Dedifferentiated amniotic fluid mesenchymal stem cell (primary cell): ENCODE measurements around the gene ST8SIA1.

Experiments used
- DNase-seq: peaks from one replicate; pipeline ENCODE4 v3.0.0-alpha.2; 2016; ENCODE audit errors: extremely low spot score

The ST8SIA1 gene

DNA sequence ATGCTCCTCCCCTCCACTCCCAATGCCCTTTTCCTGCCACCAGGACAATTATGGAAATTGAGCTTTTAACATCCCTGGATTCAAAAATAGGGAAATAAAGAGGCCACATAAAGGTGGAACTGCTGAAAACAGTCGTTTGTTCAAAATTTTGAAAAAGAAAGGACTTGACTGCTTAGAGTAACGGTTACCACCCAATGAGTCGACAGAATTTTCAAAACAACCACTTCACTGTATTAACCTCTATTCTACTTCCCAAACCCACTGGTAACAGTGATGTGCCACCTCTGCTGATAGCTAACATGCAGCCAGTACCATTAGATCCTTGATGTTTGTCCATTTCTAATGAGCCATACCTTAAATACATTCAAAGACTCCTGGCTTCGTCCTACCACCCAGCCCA is 4.9 kb downstream of the ST8SIA1 start:
- no peak for DNase-seq

DNA sequence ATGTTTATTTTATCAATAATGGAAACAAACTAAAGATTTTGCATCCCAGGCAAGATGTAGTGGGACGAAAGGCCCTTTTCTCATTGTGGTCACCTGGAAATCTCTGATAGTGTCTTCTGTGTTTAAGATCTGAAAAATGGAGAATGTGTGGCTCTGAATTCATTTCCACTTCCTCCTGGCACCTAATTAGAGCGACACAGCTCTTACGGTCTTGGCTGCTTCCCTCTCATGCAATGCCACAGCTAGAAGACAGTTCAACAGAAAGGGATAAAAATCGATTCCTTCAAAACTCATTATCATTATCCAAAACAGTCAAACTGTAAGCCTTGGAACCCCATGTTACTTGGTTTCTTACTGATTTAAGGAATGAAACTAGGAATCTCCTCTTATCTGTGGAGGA is 9.3 kb downstream of the ST8SIA1 start:
- no peak for DNase-seq

DNA sequence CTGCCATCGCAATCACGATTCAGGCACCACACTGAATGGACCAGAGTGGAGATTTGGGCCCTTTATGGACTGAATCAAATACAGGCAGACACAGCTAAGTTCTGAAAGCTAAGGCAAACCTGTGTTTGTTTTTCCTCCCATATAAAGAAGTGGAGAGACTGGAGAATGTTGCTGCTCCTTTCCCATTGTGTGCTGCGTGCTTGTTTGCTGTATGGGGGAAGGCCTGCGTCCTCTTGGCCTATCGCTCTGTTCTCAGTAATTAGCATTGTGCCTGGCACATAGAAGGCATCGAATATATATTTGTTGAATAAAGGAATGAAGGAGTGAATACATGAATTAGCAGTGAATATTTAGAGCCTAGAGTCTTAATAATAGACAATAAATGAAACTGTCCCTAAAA is 12.4 kb downstream of the ST8SIA1 start:
- DNase-seq, result no peak

DNA sequence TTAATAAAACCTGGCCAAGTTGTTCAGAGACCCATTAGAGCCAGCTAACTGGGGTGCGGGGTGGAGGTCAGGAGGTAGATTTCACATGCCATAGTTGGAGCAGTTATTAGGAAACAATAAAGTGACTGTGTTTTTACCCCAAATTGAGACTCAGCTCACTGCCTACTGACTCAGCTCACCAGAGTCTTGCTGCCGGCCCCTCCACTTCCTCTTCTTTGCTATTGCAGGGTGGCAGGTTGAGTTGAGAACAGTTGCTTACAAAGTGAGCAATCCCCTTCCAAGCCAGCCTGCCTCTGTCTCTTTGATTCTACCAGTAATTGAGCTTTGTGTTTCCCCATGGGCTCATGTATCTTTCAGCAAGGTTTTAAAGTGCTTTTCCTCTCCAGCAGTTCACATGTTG is 12.9 kb downstream of the ST8SIA1 start:
- no peak for DNase-seq

DNA sequence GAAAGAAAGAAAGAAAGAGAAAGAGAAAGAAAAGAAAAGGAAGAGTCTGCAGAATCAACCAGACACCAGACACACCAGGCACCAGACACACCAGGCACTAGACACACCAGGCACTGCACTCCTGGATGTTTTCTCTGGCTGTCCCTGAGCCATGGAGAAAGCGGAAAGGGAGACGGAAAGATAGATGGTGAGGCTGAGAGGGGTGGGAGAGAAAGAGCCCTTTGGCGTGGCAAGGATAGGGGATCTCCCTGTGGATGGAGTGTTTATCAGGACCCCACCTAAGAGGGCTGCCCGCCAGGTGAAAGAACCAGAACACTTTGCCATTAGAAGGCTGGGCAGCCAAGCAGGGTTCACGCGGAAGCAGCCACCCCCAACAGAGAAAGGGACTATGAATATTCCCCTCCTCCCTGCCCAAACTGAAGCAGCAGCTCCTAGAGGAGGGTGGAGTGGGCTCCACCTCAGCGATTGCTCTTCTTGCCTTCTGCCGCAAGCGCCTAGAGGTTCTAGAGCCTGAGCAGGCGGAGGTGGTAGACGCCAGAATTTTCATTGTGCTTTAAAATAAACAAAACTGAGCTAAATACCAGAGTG is 13.4 kb downstream of the ST8SIA1 start:
- DNase-seq, result no peak

DNA sequence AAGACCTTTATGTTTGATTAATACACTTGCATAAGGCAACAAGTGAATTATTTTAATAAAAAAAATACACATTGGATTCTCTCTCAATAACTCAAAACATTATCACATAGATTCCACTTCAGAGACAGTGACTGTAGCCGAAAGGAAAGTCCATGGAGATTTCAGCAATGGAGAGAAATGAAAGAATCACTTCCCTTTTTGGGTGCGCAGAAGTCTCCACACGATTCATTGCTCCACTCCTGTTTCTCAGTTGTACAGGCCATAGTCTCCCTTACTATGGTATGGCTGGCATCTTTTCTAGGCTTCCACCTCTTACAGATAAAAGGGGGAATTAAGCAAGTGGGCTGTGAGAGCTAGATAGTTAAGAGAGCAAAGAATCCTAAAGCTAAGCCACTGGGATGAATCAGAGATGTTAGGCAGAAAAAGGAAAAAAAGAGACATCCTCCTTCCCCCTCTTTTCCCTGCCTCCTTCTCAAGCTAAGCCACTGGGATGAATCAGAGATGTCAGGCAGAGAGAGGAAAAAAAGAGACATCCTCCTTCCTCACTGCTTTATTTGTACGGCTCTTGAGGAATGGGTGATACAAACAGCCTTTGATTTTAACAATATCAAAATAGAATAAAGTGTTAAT is 16.3 kb downstream of the ST8SIA1 start:
- DNase-seq, result no peak

DNA sequence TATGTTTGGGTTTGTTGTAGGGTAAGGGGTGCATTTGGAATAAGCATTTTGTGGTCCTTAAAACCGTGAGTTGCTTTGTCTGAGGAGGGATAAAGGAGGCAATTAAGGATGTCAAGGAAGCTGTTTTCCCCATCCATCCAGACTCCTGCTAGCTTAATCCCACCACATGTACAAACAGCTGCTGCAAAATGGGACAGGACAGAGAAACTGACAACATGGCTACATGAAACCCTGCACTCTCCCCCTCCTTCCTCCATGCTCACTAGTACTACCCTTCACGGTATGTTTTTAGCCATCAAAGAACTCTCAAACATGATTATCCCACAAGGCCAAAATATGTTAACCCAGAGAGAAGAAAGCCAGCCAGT is 20.6 kb downstream of the ST8SIA1 start:
- no peak for DNase-seq

DNA sequence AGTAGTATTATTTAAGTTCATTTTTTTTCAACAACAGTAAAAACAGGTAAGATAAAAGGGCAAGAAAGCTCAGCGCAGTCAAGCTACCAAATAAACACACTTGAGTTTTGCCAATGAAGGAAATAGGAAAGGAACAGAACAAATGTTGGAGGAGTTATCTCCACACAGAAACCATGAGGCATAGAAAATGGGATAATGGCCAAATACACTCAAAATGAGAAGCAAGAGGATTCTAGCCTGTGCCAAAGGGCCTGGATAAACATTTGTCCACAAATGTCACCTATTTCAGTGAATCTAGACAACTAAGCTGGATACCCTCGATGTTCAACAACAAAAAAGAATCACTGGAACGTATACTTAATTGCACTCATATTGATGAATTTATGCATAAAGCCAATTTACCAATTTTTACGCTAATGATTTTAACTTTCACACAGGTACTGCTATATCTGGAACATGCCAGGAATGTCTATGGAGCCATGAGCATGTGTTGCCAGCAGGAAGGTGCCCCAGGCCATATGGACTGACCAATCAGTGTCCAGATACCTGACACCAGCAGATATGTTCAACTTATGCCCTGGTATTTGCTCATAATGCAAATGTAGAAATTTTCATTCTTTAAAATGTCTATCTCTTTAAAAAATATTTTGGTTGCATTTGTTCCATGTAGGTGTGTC is 21.1 kb downstream of the ST8SIA1 start:
- no peak for DNase-seq

DNA sequence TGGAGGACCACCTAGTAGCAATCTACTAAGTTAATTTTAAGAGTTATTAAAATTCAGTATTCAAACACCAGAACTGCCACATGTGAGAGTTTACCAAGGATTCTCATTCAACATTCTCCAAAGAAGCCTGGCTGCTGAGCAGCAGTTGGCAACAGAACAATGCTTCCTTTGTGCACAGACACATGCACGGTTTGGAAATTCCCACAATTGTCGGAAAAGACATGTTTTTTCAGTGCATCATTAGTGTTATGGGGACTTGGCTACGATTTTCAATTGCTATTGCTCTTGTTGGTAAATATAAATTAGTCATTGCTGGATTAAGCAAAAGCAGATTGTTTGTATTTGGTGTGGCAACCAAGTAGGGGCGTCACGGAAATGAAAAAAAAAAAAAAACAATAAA is 22.2 kb downstream of the ST8SIA1 start:
- DNase-seq, result no peak

DNA sequence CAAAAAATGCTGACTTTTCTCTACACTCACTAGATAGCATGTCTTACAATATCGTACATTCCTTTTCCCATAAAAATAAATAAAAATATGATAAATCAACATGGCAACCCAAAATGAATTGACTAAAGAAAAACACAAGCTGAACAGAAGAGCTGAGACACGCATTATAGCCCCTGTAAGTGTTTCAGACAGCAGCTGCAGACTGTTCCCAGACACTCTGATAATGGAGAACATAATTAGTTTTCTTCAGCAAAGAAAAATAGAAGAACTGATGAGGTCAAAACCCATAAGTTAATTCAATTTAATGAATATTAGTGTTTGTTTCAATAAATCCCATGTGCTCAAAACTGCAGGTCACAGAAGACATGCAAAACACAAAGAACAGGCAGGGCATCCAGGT is 23.8 kb downstream of the ST8SIA1 start:
- DNase-seq, result no peak

DNA sequence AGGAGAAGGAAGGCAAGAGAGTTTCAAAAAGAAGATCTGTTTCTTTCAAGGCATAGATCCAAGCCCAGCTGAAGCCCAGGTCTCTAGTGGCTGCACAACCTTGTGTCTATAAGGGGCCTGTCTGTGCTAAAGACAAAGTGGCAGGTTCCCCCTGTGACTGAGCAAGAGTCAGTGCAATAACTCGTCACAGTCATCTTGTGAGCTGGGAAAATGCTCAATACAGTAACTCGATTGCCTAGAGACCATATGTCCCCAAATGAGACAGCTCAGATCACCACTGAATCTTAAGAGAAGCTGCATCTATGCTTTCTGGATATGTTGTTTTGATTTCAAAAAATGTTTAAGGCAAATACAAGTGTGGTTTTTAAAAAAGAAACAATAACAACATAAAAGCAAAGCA is 24.2 kb downstream of the ST8SIA1 start:
- DNase-seq, result no peak

DNA sequence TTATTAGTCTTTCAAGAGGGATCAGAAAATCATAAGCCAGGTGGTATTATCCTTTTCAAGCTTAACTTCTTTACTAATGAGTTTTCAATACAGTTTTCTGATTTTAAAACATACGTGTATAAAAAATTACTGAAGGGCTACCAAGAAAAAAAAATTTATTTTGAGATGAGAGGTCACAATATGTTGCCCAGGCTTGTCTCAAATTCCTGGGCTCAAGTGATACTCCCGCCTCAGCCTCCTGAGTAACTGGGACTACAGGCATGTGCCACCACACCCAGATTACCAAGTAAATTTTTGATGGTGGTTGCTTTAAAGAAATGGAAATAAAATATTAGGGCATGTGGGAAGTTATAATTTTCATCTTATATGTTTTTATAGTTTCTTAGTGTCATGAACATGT is 26.7 kb downstream of the ST8SIA1 start:
- no peak for DNase-seq

DNA sequence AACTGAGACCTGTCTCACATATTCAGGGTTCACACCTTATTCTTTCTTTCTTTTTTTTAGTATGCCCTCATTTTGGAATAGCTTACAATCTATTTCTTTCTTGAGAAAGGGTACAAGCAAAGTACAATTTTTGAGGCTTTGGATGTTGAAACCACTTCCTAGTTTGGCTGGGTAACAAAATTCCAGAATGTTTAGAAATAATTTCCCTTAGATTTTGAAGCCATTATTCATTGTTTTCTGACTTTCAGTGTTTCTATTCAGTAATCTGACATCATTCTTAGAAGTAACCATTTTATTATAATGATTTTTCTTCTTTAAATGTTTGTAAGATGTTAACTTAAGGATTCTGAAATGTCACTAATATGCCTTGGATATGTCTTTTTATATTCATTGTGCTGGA is 28.2 kb downstream of the ST8SIA1 start:
- DNase-seq, result no peak

DNA sequence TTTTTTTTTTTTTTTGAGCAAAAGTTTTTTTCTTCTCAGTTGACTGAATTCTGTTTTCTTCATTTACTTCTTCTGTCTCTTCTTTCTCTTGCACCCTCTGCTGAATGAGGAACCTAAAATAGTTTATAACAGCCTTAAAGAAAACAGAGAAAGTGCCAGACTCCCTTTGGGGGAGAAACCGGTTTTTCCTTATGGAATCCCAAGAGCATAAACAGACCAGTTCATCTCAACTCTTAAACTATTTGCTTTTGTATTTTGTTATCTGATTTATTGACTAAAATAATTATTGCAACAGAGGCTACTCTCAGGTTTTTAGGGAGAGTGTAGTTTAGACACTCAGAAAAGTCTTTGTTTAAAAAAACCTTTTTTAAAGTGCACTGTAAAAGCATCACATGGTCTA is 30.2 kb downstream of the ST8SIA1 start:
- DNase-seq, result no peak

DNA sequence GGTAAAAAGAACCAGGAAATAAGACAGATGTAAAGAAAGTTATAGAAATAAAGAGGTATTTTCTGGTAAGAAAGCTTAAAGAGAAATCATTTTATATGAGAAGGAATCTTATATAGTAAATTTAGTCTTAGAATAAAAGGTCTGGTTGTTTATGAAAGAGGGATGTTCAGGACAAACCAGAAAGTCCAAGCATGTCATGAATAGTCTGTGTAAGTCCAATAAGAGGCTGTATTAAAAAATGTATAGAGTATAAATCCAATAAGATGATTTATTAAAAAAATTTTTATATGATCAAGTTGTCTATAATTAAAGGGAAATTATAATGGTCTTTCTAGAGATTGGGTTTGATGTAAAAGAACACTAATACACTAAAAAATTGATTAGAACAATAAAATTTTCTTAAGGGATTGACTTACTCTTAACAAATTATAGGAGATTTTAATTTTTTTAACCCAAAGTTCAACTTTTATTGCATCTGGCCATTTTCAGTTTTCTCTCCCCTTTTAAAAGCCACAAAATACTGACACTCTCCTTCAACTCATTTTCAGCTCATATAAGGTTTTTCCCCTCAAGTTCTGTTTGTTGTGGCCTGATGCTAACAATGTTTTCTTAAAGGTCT is 35.1 kb downstream of the ST8SIA1 start:
- no peak for DNase-seq

DNA sequence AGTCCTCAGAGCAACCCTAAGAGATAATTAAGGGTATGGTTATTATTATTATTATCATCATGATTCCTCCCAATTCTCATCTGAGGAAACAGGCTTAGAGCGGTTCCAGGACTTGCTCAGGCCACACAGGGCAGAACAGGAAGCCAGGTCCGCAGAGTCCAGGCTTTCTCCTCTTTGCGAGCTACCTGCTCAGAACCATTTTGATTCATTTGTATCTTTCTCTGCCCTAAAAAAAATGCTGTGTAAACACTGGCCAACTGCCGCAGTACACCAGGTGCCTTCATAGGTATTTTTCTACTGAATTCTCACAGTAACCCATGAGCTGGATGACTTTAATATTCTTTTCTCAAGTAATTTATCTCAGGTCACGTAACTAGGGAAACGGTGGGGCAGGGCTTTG is 45.3 kb downstream of the ST8SIA1 start:
- no peak for DNase-seq

DNA sequence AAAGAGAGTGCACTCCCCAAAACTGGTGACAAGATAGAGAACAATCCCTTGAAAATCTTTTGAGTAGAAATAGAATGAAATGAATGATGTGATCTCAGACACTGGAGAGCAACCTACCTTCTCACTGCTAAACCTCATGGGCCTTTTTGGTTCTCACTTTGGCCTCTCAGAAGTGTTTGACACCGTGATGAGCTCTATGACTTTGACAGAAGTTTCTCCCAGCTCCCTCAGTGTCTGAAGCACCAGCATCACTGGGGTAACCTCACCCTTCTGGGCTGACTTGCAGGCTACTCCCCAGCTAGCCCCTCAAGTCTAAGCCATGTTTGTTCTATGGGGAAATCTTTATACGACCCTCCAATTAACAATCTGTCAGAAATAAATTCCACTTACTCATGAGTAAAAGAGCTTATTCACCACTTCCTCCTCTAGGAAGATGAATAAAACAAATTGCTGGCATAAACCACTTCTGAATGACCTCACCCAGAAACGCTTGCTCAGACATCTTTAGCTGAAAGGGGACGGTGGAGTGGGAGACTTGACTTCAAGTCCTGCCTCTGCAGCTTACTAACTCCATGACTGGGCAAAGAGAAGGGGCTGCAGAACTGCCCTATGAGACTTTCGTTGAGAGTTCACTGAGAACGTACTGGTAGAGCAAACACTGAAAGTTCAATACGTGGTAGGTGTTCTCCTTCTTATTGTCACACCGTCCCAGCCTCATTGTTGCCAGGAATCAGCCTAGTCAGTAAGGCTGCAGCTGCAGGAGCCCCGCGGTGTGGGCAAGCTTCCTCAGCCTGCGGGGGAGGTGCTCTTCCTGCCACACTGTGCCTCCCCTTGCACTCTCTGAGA is 46.5 kb downstream of the ST8SIA1 start:
- no peak for DNase-seq

DNA sequence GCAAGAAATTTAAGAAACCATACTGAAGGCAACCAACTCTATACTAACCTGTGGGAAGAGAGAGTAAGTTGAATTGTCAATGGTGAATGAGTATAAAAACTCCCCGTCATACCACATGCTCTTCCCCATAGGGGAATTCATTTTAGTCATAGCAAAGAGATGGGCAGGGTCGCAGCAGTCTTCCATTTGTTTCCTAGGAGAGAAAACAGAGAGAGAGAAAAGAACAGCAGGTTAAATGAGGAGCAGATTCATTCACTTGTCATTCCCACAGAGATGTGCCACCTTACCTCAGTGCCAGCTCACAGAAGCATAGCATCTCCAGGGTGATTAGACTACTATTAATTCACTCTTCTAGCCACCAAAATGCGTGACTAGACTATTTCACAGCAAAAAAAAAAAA is 47.4 kb downstream of the ST8SIA1 start:
- no peak for DNase-seq

DNA sequence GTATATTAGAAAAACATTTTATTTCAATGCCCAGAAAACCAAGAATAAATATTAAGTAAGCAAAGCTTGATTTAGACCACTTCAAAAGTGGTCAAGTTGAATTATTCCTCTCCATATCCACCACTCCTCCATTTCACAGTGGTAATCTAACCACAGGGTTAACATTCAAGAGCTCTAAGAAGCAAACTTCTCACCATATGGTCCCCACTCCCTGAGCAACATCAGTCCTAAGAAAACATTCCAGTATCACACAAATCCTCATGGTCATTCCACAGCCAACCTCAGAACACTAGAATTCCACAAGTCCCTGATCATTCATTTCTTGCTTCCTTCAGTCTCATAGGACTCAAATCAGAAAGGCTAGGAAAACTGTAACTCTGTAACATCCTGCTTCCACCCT is 47.9 kb downstream of the ST8SIA1 start:
- DNase-seq, result peak; percentile 76

DNA sequence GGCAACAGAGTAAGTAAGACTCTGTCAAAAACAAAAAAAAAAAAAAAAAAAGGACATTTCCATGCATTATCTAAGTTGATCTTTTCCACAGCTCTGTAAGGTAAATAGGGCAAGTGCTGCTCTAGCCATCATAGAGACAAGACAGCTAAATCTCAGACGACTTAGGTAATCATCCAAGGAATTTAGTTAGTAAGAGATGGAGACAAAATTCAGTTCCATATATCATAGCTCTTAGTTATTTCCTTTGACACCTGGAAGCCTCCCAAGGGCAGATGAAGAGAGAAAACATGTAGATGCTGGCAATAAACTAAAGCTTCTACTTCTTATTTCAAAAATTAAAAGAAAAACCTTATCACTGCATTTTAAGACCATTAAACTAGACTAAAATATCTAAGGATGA is 48.7 kb downstream of the ST8SIA1 start:
- DNase-seq, result no peak

DNA sequence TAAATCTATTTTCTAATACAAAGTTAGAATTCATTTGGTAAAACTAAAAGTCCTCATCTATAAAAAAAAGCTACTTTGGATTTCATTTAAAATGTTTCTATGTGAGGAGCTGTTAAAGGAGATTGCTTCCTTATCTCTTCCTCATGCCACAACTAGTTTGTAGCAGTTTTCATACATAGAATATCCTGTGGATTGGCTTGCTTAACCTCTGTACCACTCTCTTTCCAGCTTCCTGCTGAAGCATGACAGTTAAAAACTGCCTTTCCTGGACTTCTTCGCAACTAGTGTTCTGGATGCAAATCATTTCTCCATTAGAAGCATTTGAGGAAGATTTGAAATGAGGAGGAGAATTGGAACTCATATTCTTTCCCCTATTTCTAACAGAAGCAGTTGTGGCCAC is 49.6 kb downstream of the ST8SIA1 start:
- no peak for DNase-seq

DNA sequence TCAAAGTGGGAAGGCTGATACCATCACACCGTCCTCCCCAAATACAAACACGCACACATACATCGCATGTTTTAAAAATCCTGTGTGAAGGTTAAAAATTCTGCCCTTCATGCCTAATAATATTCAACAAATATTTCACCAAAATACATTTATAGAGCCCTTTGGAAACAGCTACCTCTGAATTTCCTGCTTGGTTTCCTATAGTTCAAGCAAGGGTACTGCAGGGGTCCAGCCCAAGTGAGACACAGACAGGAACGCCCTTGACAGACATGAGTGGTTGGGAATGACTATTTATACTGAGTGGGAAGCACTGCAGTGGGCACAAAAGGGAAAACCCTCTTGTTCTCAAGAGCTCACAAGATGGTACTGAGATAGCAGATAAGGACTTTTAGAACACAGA is 51.0 kb downstream of the ST8SIA1 start:
- DNase-seq, result no peak
